G401 (cell line): ENCODE results near the gene GALNT13. TPM values are rescaled to one million over a fixed set of nuclear protein-coding genes. Genes with fewer than 3 reads are reported as not detected.
A peak's percentile ranks its signal among the peaks of the same experiment; 100 is the strongest.

Source experiments
- DNase-seq: peaks from one replicate; pipeline ENCODE4 v3.0.0-alpha.2; 2015; ENCODE audit warnings: low spot score
- in situ Hi-C: cut with HindIII; loops from 2 replicates; pipeline ENCODE4 v1.10.0; 2016; ENCODE audit warnings: low sequenced_read_pairs, mixed read lengths
- total RNA-seq: library from RNA; depleted of rRNA; stranded (reverse); fragments of >200 nt; shearing (Covaris generic); gene quantifications from 2 replicates; pipeline ENCODE4 v1.2.3, GENCODE V29; 2014

The GALNT13 gene
- total RNA-seq, 1 experiment from 2014 or later = 22.8 TPM

DNA sequence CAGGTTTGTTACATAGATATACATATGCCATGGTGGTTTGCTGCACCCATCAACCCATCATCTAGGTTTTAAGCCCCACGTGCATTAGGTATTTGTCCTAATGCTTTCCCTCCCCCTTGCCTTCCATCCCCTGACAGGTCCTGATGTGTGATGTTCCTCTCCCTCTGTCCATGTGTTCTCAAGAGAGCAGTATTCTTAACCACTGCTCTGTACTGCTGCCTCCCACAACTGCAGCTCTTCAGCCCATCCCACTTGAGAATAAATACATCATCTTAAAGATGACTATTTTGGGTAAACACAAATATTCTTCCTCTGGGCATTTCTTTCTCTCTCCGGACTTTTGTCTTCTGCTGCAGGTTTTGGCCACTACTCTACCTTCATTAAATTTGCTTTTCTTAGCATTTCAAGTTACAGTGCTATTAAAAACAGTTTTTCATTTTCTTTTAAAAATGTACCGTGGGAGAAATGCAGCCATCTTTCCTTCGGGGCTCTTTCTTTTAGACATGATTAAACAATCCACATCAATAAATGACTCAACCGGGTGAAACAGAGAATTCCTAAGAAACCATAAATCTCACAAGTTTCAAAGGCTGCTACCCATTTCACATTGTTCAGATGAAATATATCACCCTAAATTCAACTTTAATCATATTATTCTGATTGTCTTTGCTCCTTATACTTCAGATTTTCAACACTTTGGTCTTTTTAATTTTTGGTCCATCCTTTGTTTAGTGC, 323.4 kb downstream of the GALNT13 start:
- no peak for DNase-seq
- in situ Hi-C loops = no loop called here

DNA sequence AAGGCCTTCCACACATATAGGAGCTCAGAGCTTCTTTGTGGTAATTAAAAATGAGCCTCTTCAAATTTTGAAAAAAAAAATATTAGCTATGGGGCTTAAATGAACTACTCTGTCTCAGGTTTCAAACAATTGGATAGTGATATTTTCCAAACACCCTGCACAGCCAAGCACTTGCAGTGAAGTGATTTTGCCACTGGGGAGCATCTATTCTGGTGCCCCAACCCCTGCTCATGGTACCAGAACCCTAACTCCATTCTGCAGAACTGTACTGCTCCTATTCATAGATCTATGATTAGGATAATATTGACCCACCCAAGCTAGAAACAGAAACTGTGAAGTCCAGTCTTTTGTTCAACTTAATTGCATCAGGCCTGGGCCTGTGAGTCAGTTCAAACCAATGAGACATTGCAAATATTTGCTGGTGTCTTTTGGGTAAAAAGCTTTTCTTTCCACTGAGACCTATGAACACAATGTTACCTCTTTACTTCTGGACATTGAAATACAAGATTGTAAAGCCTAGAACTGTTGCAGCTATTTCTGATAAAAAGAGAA, 324.0 kb downstream of the GALNT13 start:
- in situ Hi-C loops = no loop called here
- DNase-seq = no peak

DNA sequence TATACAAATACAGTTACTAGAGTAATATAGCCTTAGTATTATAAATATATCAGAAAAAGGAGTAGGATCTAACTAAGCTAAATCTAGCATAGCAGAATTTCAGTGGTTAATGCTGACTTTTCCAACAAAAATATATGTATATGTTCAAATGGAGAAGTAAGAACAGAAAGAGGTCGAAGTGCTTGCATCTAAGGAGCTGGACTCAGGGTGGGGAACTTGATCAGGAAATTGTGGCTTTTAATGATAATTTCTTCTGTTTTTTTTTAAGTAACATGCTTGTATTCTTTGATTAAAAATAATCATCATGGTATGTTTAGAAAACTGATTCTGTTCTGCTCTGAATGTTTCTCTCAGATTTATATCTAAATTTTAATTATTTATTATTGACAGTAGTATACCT, 327.1 kb downstream of the GALNT13 start:
- in situ Hi-C loops = no loop called here
- no peak for DNase-seq

DNA sequence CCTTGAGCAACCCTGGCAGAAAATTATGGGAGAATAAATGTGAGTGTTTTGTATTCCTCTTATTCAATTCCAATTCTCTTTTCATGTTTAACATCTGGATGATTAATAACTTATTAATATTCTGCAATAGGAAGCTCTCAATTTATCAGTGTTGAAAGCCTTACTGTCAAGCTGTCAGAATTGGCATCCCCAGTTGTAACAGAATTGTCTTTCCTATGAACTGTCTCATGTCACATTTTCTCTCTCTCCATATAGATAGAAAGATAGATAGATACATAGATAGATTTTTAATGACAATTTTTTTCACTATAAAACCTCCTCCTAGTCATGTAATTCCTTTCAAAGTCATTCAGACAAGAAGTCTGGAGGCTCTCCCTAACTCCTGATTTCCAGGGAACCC, 331.5 kb downstream of the GALNT13 start:
- DNase-seq = no peak
- in situ Hi-C loops = no loop called here

DNA sequence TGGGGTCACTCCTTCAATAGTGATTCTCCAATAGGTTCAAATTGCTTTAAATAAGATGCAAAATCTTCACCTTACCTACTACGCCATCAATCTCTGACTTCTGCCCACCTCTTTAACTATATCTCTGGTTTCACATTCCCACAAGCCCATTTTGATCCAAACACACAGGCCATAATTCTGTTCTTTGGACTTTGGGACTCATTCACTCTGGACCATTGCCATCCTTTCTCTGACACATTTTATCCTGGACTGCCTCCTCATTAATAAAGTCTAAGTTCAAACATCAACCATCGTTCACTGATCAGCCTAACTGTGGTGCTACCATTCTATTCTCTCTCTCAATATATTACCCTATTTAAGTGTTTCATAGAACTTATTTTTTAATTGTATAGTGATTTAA, 332.2 kb downstream of the GALNT13 start:
- in situ Hi-C loops = no loop called here

DNA sequence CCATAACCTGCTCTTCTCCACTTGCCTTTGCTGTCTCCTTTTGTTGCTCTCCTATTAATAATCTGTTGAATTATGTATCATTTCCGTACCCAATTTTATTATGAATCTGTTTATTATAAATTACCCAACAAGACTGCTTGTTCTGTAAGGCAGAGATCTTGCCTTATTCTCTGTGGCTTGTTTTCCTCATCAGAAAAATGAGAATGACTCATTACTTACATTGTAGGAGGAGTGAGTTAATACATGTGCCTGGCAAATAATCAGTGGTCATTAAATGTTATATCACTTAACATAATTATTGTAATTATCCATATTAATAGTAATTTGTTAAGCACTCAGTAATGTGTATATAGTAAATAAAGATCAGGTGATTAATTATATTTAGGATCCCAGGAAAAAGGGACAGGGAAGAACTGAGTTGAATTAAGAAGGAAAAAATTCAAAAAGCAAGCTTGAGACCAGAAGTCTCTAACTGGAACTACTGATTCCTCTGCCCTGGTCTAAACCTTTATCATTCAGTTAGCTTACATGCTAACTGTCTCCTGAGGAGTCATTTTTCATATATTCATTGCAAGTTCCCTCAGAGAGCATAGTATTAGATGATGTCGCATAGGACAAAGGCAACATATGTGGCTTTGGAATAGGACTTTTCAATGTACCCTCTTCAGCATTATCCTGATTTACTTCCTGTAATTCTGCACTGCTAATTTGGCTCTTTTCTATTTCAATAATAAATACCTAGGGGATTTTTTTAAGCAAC, 335.7 kb downstream of the GALNT13 start:
- in situ Hi-C loops = no loop called here
- no peak for DNase-seq

More for the DNA sequence above, 332.2 kb downstream of the GALNT13 start:
- DNase-seq = no peak

DNA sequence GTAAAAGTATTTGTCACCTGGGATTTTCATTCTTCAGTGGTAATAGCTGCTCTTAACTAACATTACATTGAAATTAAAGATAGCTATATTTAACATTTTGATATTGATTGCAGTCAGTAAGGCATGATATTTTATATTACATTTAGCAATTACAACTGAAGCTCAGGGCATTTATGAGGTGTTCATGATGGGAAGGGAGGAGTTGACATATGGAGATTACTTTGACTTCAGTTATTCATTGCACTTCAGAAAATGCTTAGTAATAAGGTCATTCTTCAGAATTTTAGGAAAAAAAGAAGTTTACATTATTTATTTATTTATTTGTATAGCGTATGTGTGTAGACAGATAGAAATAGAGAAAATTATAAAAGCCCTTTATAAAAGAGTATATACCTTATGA, 352.0 kb downstream of the GALNT13 start:
- in situ Hi-C loops = no loop called here

DNA sequence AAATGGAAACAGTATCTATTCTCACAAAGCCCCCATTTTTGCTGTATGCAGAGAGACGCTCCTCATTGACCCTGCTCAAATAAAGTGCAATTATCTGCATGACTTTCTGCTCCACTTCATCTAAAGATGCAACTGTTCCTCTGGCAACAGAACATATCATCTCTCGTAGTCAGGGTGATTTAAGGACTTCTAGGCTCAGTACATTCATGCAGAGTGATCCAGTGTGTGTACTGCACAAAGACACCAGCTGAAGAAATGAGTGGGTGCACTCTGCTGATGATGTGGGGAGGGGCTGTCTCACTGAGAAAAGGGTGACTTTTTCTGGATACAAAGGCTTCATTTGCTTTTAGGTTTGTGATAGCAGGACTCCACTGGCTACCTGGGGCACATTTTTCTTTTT, 355.2 kb downstream of the GALNT13 start:
- in situ Hi-C loops = no loop called here
- peak; percentile 60 for DNase-seq

More for the DNA sequence above, 352.0 kb downstream of the GALNT13 start:
- DNase-seq = no peak

DNA sequence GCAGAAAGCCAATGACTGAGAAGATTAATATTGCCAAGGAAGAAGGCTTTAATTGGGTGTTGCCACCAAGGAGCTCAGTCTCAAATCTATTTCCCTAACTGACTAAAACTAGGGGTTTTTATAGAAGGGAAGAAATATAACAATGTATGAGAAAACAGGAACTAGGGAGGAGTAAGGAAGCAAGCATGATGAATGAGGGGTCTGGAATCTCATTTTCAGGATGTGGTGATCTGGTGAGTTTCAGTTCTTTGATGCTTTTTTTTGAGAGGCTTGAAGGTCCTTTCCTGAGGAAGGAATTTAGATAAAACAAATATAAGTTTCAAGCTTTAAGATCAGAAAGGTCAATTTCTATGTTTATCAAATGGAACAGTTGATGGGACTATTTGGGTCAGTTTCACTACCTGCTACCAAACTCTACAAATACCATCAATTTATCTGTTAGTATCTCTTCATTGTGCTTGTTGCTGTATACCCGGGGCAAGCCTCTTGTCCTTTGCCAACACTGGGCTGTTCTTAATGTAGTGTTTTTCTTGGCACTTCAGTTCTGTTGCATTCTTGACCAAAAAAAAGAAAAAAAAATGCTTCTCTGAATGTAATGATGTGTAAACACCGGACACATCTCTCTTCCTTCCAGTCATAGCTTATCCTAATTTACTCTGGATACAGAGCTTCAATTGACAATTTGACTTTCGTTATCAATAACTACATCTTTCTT, 357.0 kb downstream of the GALNT13 start:
- DNase-seq = no peak
- in situ Hi-C loops = no loop called here

DNA sequence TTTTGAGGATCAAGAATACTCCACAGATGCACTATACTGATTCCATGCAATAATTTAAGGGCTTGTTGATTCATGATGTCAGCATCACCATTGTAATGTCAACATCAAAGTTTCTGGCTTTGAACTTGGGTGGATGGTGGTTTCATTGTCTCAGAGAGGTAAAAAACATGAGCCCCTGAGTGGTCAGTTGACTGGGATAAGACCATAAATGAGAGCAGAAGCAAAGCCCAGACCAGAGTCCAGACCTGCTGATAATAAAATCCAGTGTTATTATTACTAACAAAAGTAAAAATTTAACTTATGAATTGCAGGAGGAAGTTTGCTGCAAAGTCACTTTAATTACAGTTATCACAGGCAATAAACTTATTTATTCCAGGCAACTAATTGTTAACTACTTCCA, 358.2 kb downstream of the GALNT13 start:
- no peak for DNase-seq
- in situ Hi-C loops = no loop called here

DNA sequence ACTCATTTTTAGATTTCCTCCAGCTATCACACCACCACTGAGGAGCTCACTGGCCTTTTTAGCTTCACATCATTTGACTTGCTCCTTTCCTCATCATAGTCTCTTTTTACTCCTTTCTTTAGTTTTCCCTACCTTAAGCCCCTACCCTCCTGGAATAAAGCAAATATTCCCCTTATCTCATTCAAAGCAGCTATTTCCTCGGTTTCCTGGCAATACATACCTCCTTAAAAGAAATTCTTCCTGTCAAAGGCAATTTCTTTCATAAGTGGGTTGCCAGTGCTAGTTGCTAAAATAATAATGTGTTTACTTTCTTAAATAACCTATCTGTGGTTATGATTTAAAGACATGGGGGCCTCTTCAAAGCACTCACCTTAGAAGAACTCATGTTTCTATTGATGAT, 359.3 kb downstream of the GALNT13 start:
- in situ Hi-C loops = no loop called here
- DNase-seq = no peak

DNA sequence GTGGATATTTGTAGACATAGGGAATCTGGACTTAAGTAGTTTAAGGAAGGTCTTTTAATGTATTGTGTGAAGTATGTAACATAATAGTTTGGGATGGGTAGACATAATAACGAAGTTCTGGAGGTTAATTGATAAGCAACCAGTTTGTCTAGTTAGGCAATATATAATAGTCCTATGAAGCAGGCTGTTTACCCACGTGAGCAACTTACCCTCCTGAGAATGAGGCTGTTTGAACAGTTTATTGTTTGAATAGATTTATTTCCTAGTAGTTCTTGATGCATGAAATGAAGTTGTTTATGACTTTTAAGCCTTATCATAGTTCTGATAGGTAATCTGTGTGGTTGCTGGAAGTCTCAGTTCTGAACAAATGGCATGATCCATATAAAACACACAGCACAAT, 361.5 kb downstream of the GALNT13 start:
- in situ Hi-C loops = no loop called here
- no peak for DNase-seq

DNA sequence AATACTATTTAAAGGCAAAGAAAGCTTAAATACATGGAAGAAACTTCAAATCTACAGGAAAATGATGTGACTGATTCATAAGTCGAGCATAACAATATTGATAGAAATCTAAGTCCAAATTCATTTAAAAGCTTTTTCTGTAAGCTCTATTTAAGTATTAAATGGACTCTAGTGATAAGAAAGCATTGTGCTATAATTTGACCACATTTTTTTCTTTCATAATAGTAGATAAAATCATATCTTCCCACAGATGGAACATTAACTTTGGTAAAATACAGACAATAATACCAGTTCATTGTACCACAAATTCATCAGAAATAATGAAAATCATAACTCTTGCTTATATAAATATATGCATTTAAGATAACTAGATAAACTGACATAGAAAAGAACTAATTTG, 366.5 kb downstream of the GALNT13 start:
- in situ Hi-C loops = no loop called here

DNA sequence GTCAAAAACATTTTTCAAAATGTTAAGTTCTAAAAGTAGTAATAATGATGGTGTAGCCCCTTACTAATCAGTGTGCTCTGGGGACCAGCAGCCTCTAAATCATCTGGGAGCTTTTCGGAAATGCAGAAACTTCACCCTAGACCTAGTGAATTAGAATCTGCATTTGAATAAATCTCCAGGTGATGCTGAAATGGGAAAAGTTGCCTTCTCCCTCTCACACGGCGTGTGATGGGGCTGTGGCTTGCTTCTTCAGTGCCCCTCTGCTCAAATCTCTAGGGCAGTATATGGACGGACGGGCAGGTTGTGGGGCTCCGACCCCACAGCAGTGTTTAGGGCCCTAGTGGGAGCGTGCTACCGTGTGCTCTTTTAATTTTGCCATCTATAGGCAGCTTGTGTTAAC, 368.6 kb downstream of the GALNT13 start:
- in situ Hi-C loops = no loop called here
- no peak for DNase-seq

More for the DNA sequence above, 366.5 kb downstream of the GALNT13 start:
- no peak for DNase-seq

DNA sequence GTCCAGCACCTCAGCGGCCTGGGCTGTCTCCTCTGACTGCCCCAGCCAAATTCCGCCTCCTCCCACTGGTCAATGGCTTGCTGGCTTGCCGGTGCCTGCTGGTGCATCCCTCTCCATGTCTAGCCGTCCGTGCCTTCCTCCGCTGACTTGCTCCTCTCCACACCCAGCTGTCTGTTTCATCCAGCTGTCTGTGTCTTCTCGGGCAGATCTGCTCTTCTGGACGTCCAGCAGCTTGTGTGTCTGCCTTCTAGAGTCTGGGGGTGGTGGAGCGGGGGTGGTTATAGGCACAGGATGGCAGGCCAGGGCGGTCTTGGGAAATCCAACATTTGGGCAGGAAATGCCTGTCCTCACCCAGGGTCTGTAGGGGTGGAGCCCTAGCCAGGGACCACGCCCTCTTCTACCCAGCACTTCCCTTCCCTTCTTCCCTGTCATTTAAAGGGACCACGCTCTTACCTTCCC, 369.2 kb downstream of the GALNT13 start:
- in situ Hi-C loops = no loop called here

DNA sequence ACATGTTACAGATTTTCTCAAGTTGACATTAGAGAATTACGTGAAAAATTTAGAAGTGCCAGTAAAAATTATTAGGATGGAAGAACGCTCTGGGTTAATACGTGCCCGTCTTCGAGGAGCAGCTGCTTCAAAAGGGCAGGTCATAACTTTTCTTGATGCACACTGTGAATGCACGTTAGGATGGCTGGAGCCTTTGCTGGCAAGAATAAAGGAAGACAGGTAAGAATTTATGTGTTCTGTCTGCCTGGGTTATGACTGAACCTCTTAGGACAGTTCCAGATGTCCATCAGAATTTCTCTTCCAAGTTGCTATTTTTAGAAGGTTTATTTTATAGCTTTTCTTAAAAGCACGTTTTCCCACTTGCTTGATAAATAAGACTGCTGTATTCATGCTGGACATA, 371.0 kb downstream of the GALNT13 start:
- no peak for DNase-seq
- in situ Hi-C loops = no loop called here

More for the DNA sequence above, 369.2 kb downstream of the GALNT13 start:
- no peak for DNase-seq

DNA sequence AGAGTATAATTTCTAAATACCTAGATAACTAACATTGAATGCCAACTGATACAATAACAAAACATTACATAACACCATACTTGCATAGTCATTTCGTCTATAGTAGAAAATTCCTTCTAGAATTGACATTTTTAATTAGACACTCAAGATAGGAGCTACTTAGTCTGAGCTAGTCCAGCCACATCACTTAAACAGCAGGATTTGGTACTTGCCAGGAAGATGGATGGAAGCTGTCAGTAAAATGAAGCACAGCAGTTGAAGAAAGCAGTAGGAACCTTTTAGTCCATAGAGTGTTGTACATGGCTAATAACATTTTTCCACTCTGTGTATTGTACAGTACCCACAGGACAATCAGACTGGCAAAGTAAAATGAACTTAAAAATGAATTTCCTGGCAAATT, 372.0 kb downstream of the GALNT13 start:
- in situ Hi-C loops = no loop called here
- DNase-seq = no peak

DNA sequence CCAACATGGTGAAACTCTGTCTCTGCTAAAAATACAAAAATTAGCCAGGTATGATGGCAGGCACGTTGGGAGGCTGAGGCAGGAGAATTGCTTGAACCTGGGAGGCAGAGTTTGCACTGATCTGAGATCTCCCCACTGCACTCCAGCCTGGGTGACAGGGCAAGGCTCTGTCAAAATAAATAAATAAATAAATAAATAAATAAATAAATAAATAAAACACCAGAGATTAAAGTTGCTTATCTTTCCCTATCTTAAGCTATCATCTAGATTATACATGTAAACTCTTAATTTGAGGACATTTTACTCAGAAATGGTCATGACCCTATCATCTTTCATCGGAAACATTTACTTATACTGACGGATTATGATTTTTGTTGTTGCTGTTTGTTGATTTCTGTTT, 373.2 kb downstream of the GALNT13 start:
- in situ Hi-C loops = no loop called here
- no peak for DNase-seq

DNA sequence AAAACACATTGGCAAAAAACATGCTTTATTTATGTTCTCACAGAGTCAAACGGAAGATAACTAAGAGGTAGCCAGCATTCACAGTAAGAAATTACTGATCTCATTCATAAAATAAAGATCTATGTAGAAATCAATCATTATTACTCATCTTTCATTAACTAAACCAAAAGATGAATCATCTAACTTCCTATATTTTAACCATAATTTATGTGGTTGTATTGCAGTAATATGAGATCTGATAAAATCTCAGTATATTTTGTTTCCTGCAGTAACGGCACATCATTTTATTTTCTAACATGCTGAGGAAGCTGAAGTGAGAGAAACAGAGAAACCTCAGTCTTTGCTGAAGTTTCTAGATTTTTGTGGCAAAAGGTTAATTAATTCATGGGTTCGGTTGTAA, 375.8 kb downstream of the GALNT13 start:
- no peak for DNase-seq
- in situ Hi-C loops = no loop called here

DNA sequence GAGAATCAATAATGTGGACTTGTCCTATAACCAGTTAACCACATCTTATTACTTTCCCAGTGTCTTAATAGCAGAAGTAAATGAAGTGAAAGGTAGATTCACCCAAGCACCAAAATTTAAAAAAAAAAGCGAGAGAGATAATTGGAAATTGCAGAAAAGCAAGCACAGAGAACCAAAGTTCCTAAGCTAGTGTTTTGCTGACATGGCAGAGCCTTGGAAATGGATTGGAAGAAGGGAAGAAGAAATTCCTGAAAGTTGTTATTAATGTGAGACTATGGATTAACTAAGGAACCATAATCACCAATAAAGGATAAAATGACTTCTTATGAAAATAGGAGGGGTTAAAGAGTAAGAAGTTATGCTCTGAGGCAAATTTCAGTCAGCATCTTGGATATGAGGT, 384.4 kb downstream of the GALNT13 start:
- in situ Hi-C loops = no loop called here
- no peak for DNase-seq
